GM12801 (cell line): ENCODE results near the gene ZFAND2A.

Experiments used
- TF ChIP-seq, protein P1 (sequence below): IDR thresholded peaks from one replicate; pipeline ENCODE4 v1.5.1; 2011; ENCODE audit warnings: control low read depth; ENCODE audit not compliant: insufficient read length; ENCODE audit errors: extremely low read depth

The ZFAND2A gene

DNA sequence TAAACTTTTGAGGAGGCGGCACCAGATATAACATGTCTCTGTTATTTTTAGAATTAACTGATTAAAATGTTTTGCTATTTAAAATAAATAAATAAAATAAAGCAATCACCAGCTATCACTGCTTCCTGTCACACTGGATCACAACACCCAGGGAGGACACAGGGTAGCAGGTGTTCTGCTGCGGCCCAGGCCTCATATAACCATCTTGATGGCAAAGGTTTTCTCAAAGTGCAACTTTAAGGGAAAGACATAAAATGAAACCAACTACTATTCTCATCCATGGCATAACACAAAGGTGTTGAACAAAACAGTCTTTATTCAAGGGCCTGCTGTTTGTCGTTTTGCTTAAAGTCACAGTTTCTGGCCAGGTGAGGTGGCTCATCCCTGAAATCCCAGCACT, 48.8 kb downstream of the ZFAND2A start:
- TF ChIP-seq, protein P1, sequence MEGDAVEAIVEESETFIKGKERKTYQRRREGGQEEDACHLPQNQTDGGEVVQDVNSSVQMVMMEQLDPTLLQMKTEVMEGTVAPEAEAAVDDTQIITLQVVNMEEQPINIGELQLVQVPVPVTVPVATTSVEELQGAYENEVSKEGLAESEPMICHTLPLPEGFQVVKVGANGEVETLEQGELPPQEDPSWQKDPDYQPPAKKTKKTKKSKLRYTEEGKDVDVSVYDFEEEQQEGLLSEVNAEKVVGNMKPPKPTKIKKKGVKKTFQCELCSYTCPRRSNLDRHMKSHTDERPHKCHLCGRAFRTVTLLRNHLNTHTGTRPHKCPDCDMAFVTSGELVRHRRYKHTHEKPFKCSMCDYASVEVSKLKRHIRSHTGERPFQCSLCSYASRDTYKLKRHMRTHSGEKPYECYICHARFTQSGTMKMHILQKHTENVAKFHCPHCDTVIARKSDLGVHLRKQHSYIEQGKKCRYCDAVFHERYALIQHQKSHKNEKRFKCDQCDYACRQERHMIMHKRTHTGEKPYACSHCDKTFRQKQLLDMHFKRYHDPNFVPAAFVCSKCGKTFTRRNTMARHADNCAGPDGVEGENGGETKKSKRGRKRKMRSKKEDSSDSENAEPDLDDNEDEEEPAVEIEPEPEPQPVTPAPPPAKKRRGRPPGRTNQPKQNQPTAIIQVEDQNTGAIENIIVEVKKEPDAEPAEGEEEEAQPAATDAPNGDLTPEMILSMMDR = no peak

DNA sequence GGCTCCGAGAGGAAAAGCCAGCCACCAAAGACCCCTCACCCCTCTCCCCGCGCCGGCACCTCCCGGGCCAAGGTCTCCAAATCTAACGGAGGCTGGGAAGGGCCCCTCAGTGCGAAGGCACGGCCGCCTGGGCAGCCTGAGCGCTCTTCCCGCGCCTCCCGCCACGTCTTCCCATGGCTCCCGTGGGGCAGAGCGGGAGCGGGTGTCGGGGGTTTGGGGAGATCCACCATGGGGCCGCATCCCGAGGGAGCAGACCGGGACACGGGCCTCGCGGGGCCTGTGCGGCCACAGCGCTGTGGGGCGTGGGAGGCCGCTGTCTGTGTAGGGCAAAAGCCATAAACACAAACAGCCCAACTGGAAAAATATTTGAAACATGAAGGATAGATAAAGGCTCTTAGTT, 49.6 kb downstream of the ZFAND2A start:
- TF ChIP-seq, protein P1 = no peak

DNA sequence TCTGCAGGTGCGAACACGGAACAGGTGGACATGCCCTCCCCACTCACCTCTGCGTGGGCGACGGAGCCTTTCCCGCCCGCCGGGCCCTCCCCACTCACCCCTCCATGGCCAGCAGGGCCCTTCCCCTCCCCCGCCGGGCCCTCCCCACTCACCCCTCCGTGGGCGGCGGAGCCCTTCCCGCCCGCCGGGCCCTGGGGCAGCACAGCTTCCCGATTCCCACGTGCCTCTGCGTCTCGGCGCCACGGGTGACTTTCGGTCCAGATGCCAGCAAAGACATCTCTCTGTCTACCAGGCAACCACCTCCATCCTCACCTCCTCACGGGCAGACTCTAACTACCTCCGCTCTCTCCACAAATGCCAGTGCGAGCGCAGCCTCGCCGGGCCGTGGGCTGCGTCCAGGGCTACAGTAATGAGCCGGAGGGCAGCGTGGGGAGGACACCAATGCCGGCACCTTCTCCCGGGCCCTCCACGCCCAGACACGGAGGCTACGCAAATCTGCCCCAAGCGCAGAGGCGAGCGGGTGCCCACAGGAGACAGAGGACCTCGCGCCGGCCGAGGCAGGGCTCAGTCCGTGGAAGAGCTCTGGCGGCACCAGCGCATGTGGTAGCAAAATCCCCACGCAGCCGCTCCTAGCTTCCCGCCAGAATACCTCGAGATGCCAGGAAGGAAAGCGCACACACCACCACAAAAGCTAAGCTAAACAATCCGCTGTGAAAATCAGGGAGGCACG, 50.2 kb downstream of the ZFAND2A start:
- TF ChIP-seq, protein P1 = no peak

DNA sequence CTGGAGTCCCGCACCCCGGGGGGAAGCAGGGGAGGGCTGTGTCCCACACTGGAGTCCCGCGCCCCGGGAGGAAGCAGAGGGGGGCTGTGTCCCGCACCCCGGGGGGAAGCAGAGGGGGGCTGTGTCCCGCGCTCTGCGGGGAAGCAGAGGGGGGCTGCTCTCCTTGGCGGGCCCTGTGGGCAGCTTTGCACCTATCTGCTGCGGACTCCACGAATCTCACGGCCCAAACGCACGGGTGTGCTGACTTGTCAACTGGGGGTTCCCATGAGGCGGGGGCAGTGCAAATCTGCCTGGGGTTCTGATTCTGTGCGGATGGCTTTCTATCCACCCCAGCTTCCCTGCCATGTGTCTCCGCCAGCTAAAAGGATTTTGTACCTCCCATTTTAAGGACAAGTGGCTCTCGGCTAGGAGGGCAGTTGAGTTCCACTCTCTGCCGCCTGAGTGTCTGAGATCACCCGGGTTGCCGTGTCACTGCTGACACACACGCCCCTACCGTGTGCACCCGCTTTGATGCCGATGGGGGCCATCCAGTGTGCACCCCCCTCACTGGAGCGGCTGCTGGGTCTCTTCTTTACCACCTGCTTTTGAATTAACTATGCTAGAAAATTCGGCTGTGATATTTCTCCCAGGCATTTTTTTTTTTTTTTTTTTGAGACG, 51.6 kb downstream of the ZFAND2A start:
- TF ChIP-seq, protein P1 = no peak

DNA sequence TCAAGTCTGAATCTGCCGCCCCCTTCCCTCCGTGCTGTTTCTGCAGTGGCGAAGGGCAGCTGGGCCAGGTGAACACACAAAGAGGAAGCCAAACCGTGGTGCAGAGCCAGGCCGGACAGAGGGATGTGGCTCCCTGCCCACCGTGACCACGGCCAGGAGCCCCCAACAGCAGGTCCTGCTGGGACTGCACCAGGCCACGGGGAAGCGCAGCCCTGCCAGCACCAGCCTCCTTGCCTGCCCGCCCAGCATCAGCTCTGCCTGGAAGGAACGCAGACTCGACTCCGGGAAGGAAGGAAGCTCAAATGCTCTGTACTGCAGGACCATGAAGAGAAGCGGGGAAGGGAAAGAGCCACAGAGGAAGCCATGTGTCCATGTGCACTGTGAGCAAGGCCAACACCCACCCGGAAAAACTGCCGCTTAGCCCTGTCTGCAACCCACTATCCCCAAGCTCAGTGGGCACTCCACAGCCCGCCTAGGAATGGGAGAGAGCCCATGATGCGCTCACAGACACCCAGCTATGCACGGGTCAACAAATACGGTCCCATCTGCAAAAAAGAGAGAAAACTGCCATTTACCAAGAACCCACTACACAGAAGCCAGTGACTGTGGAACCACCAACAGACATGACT, 53.1 kb downstream of the ZFAND2A start:
- TF ChIP-seq, protein P1 = no peak

DNA sequence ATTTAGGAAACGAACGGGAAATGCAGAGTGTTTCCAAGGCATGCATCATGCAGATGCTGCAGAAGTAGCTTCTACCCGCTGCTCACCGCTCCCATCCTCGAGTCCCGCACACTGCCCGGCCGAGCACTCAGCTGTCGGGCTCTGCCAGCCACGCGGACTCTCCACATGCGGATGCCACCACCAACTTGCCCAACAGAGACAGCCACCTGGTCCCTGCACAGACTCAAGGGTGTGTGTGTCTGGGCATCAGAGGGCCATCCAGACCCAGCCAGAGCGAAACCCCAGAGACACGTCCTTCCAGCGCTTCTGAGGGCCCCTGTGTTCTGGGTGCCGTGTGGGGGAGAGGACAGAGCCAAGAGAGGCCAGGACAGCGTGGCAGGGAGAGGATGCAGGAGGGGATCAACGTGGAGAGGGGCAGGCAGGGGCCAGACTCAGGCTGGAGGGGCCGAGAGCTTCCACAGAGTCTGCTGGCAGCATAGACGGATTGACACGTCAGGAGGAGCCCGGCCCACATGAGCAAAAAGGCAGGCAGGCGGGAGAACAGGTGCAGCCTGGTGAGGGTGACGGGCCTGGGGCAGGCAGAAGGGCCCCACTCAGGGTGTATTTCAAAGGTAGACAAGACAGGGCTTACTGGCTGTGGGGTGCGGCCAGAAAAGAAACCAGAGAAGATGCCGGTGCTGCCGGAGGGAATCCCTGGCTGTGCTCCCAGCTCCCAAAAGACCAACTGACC, 53.8 kb downstream of the ZFAND2A start:
- TF ChIP-seq, protein P1 = no peak

DNA sequence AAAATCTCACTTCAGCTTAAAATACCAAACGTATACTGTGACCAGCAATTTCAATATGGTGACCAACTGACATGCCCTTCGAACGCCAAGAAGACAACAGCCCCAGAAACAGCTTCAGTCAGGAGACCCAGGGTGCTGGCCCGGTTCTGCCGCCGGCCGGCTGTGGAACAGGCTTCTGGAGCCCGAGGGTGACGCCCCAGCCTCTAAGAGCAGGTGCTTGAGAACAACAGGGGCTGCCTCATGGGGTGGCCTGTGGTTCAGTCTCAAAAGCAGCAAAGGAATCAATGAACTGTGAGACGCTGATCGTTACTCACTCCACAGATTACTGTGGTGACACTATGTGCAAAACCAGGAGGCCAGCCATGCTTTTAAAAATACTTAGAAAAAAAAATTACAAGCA, 54.8 kb downstream of the ZFAND2A start:
- TF ChIP-seq, protein P1 = no peak
